MM.1S (cell line): ENCODE data around the gene ZFR2.

ENCODE experiments used
- EZH2 ChIP-seq: fragments of 300-600 bp; sonication (generic); optimal IDR thresholded peaks from 2 replicates; pipeline ENCODE3; 2017; ENCODE audit warnings: low read depth, mild to moderate bottlenecking, antibody characterized with exemption, low read length, mixed read lengths
- TF ChIP-seq, protein P1 (sequence below): fragments of 300-600 bp; sonication (generic); IDR thresholded peaks from 2 replicates; pipeline ENCODE4 v1.5.1; 2016; ENCODE audit warnings: antibody characterized with exemption, low read length, mixed read lengths

- TF ChIP-seq, protein P1, sequence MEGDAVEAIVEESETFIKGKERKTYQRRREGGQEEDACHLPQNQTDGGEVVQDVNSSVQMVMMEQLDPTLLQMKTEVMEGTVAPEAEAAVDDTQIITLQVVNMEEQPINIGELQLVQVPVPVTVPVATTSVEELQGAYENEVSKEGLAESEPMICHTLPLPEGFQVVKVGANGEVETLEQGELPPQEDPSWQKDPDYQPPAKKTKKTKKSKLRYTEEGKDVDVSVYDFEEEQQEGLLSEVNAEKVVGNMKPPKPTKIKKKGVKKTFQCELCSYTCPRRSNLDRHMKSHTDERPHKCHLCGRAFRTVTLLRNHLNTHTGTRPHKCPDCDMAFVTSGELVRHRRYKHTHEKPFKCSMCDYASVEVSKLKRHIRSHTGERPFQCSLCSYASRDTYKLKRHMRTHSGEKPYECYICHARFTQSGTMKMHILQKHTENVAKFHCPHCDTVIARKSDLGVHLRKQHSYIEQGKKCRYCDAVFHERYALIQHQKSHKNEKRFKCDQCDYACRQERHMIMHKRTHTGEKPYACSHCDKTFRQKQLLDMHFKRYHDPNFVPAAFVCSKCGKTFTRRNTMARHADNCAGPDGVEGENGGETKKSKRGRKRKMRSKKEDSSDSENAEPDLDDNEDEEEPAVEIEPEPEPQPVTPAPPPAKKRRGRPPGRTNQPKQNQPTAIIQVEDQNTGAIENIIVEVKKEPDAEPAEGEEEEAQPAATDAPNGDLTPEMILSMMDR: no peak
- TF ChIP-seq EZH2: no peak
Measured at GRCh38 chr19:3782903-3783302, 85.9 kb downstream of the ZFR2 start.
